HG03196 (cell line): ENCODE results near the gene VCL.
"Not testable (repeated sequence)": the region's sequence is repeated elsewhere in the genome, so short reads cannot be mapped to it uniquely, and the experiment has no call there.

Experiments used
- ATAC-seq: cut with Tn5 transposase; IDR thresholded peaks from one replicate; pipeline ENCODE4 v1.9.1; 2021; ENCODE audit not compliant: unreplicated experiment

The VCL gene

GRCh38 chr10:74140553-74140952 lies 142.6 kb downstream of the VCL start:
- ATAC-seq: no peak

GRCh38 chr10:74145133-74145532 lies 147.2 kb downstream of the VCL start:
- ATAC-seq: no peak

- not testable (repeated sequence) for ATAC-seq
These were observed 149.1 kb downstream of the VCL start for GRCh38 chr10:74146980-74147379.

- ATAC-seq: peak; percentile 50
These were observed 152.5 kb downstream of the VCL start, which contains the start of gene AP3M1 for GRCh38 chr10:74150204-74150989. TSS of gene AP3M1 (minus strand) at chr10:74150828. CDS start at chr10:74138379, 12,449 bp downstream.

GRCh38 chr10:74150990-74151878 lies 153.3 kb downstream of the VCL start, which contains the start of gene ADK:
TSS of gene ADK (plus strand) at chr10:74151221. CDS start at chr10:74151279, 58 bp downstream.
- ATAC-seq: peak; percentile 69

GRCh38 chr10:74151879-74152722 lies 154.2 kb downstream of the VCL start:
- ATAC-seq: no peak

- no peak for ATAC-seq
These were observed 155.2 kb downstream of the VCL start for GRCh38 chr10:74153123-74153522.

- ATAC-seq: no peak
These were observed 155.8 kb downstream of the VCL start for GRCh38 chr10:74153676-74154075.

- ATAC-seq: no peak
These were observed 159.0 kb downstream of the VCL start for GRCh38 chr10:74156919-74157289.

GRCh38 chr10:74160013-74160412 lies 162.1 kb downstream of the VCL start:
- ATAC-seq: no peak

- no peak for ATAC-seq
These were observed 165.6 kb downstream of the VCL start for GRCh38 chr10:74163319-74164068.

GRCh38 chr10:74164716-74165529 lies 167.0 kb downstream of the VCL start:
- no peak for ATAC-seq

- ATAC-seq: no peak
These were observed 167.6 kb downstream of the VCL start for GRCh38 chr10:74165530-74165901.

- no peak for ATAC-seq
These were observed 169.5 kb downstream of the VCL start for GRCh38 chr10:74167443-74167842.
